ENCODE data around the gene LARGE1. TPM values are rescaled to one million over a fixed set of nuclear protein-coding genes. Genes with fewer than 3 reads are reported as not detected.
A peak's percentile ranks its signal among the peaks of the same experiment; 100 is the strongest.

LARGE1 gene
- total and polyA plus RNA-seq, 11 donors = 31.2 to 211 (median 129) TPM

GRCh38 chr22:33851240-33851639, 69.0 kb downstream of the LARGE1 start:
- Histone ChIP-seq H3K9me3 (peaks cover 0 to 8% (median 0%) of the 10 kb centered on the region in 12 donors), H3K27ac (peak overlapping the region in 4 of 12 donors; percentile 6 to 49 (median 30)), H3K36me3 (no peaks in the 10 kb centered on the region), H3K4me1 (peaks cover 4 to 58% (median 35%) of the 10 kb centered on the region in 12 donors), H3K27me3 (no peaks in the 10 kb centered on the region), H3K4me3 (no peak overlapping the region)
- 80 to 85% (median 83%) methylated on average over 5 of the region's 5 CpGs for WGBS, 4 donors
- ATAC-seq (no peak), DNase-seq (no peak)
- intact Hi-C loops (cut with DNase I) = loop anchor here in 3 of 10 donors (5.0 to 10.0 kb wide), 2 partner anchors 64 to 71 kb away; partner anchors contain the start of gene LARGE1 (in 1 of the 3)
- TF ChIP-seq CTCF (IDR thresholded peaks at IDR 0.05) (no peak), POLR2A (IDR thresholded peaks at IDR 0.05) (no peak)

GRCh38 chr22:33850724-33851123, 69.6 kb downstream of the LARGE1 start:
- 91 to 100% (median 98%) methylated on average over 2 of the region's 2 CpGs for WGBS, 4 donors
- intact Hi-C loops (cut with DNase I) = loop anchor here in 3 of 10 donors (5.0 to 10.0 kb wide), 2 partner anchors 64 to 72 kb away; partner anchors contain the start of gene LARGE1 (in 1 of the 3)

GRCh38 chr22:33850193-33850592, 70.1 kb downstream of the LARGE1 start:
- 84 to 88% (median 87%) methylated on average over 5 of the region's 5 CpGs for WGBS, 4 donors
- peak overlapping the region in 1 of 12 donors; percentile 47 for H3K27ac ChIP-seq
- DNase-seq (no peak), ATAC-seq (no peak)
- no peaks in the 10 kb centered on the region for H3K27me3 ChIP-seq
- peaks cover 0 to 8% (median 0%) of the 10 kb centered on the region in 12 donors for H3K9me3 ChIP-seq
- intact Hi-C loops (cut with DNase I) = loop anchor here in 3 of 10 donors (5.0 to 10.0 kb wide), 2 partner anchors 65 to 72 kb away; partner anchors contain the start of gene LARGE1 (in 1 of the 3)
- H3K36me3 ChIP-seq = no peaks in the 10 kb centered on the region
- no peak for TF ChIP-seq POLR2A (IDR thresholded peaks at IDR 0.05)
- no peak for TF ChIP-seq CTCF (IDR thresholded peaks at IDR 0.05)
- H3K4me1 ChIP-seq = peaks cover 4 to 58% (median 35%) of the 10 kb centered on the region in 12 donors
- no peak overlapping the region for H3K4me3 ChIP-seq

More at GRCh38 chr22:33850724-33851123, 69.6 kb downstream of the LARGE1 start:
- peaks cover 4 to 58% (median 35%) of the 10 kb centered on the region in 12 donors for H3K4me1 ChIP-seq
- H3K27me3 ChIP-seq = no peaks in the 10 kb centered on the region
- peak overlapping the region in 2 of 12 donors; percentile 14 to 47 for H3K27ac ChIP-seq
- peaks cover 0 to 8% (median 0%) of the 10 kb centered on the region in 12 donors for H3K9me3 ChIP-seq
- no peaks in the 10 kb centered on the region for H3K36me3 ChIP-seq
- no peak for TF ChIP-seq POLR2A (IDR thresholded peaks at IDR 0.05)
- TF ChIP-seq CTCF (IDR thresholded peaks at IDR 0.05) = no peak
- H3K4me3 ChIP-seq = no peak overlapping the region
- ATAC-seq = no peak
- no peak for DNase-seq

- Histone ChIP-seq H3K27ac (no peak overlapping the region), H3K27me3 (no peaks in the 10 kb centered on the region), H3K36me3 (no peaks in the 10 kb centered on the region), H3K4me1 (peaks cover 4 to 49% (median 27%) of the 10 kb centered on the region in 12 donors), H3K9me3 (peaks cover 0 to 8% (median 0%) of the 10 kb centered on the region in 12 donors), H3K4me3 (no peak overlapping the region)
- intact Hi-C loops (cut with DNase I) = no loop called here
- no peak for TF ChIP-seq CTCF (IDR thresholded peaks at IDR 0.05)
- no peak for TF ChIP-seq POLR2A (IDR thresholded peaks at IDR 0.05)
- ATAC-seq = peak in 3 of 4 donors; percentile 25 to 56 (median 47)
- DNase-seq = no peak
- WGBS, 4 donors = 86 to 88% (median 87%) methylated on average over 7 of the region's 7 CpGs
Measured at GRCh38 chr22:33848251-33848650, 72.0 kb downstream of the LARGE1 start.
